Measurements from ENCODE around the gene TBC1D26.
"Not testable (repeated sequence)": the region's sequence is repeated elsewhere in the genome, so short reads cannot be mapped to it uniquely, and the experiment has no call there.

TBC1D26 gene

DNA sequence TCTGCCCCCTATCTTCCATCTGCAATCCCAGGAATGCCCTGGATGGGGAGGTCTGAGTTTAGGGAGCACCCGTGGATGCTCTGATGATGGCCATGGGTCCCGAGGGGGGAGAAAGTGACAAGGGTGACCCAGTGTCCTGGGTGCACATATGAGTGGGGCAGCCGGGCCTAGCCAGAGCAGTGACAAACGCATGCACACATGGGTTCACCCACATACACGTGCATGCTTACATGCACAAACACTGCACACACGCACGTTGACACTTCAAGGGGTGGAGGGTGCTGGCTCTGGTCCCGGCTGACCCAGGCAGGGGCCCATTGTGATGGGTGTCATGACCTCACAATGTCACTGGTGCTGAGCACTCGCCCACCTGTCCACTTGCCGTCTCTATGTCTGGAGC is at the start of gene TBC1D26:
TSS of gene TBC1D26 (plus strand) at position 384 of the 400 bp plus-strand sequence. CDS start 3,066 bp downstream, outside the sequence.
- DNase-seq (ENCODE audit: low read depth in 4 of 4, low spot score in 1 of 4), result not testable (repeated sequence)

- DNase-seq (ENCODE audit: low read depth in 4 of 4, low spot score in 1 of 4), result not testable (repeated sequence)
Measured at GRCh38 chr17:15683135-15683534, 48.9 kb upstream of the TBC1D26 start.

DNA sequence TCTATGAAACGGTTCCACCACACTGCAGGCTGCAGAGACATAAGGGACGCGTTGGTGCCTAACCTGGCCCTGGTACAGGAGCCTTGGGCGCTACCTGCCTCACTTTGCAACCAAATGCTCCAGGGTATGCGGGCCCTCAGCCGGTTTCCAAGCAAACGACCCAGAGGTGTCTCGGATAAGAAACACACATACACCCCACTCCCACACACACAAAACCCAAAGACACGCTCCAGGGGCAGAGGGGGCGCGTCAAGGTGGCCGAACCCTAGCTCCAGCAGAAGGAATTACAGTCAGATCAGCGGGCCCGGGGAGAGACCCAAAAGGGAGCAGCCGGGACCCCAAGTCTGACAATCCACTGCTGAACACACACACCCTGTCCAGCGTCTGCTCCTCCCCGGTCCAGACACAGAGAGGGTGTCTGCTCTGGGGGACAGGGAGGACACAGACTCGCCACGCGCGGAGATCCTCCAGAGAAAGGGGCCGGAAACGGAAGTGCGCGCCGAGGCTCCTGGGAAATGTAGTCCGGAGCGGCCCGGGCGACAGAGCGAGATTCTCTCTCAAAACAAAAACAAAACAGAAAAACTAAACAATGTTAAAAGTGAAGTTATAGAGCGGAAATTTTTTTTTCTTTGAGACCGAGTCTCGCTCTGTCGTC is 48.1 kb upstream of the TBC1D26 start, which contains the start of gene TRIM16:
TSS of gene TRIM16 (minus strand) at position 488 of the 655 bp plus-strand sequence. CDS start 32,702 bp downstream, outside the sequence.
- DNase-seq (ENCODE audit: low read depth in 4 of 4, low spot score in 1 of 4), result peak; percentile 54 to 74 (median 62)

GRCh38 chr17:15687494-15687893 is 44.6 kb upstream of the TBC1D26 start:
- not testable (repeated sequence) for DNase-seq (ENCODE audit: low read depth in 4 of 4, low spot score in 1 of 4)

- DNase-seq (ENCODE audit: low read depth in 4 of 4, low spot score in 1 of 4), result not testable (repeated sequence)
Measured at GRCh38 chr17:15698967-15699366, 33.1 kb upstream of the TBC1D26 start.

DNA sequence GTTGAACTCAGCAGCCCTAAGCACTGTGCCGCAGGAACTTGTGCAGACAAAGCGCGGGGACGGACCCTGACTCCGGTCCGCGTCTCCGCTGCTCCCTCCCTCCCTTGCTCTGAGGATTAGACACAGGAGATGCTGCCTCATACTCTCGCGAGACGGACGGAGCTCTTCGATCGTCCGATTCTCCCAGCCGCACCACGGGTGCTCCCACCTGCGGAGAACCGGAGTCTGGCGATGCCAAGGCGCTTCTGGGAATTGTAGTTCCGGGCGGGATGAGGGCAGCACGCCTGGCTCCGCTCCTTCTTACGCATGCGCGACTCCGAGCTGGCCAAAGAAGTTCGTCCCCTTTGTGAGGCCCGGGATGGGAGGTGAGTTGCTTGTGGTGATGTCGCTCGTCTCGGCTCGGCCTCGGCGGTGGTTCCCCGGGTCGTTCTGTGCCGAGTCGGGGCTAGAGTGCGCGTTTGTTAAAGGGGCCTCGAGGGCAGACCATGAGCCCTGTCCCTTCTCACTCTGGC is 32.6 kb upstream of the TBC1D26 start, which contains the start of gene ZNF286A:
TSS of gene ZNF286A (plus strand) at position 340 of the 512 bp plus-strand sequence. CDS start 578 bp downstream, outside the sequence.
- DNase-seq (ENCODE audit: low read depth in 4 of 4, low spot score in 1 of 4), result peak; percentile 78 to 97 (median 96)

- DNase-seq (ENCODE audit: low read depth in 4 of 4, low spot score in 1 of 4), result not testable (repeated sequence)
Measured at GRCh38 chr17:15699937-15700336, 32.1 kb upstream of the TBC1D26 start.

DNA sequence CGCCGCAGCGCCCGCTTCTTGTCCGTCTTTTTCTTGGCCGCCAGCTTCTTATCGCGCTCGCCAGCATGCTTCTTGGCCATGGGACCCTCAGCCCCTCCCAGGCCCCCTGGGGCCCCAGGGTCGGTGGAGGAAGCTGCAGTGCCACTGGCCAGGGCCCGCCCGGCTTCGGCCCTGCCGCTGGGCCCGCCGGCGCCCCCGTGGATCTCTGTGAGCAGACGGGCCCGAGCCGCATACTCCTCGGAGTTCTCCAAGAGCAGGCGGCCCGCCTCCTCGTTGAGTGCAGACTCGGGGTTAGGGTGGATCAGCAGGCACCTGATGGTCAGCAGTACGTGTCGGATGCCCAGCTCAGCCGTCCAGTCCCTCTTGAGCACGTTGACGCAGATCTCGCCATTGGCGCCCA is 27.8 kb upstream of the TBC1D26 start:
- DNase-seq (ENCODE audit: low read depth in 4 of 4, low spot score in 1 of 4), result not testable (repeated sequence)

DNA sequence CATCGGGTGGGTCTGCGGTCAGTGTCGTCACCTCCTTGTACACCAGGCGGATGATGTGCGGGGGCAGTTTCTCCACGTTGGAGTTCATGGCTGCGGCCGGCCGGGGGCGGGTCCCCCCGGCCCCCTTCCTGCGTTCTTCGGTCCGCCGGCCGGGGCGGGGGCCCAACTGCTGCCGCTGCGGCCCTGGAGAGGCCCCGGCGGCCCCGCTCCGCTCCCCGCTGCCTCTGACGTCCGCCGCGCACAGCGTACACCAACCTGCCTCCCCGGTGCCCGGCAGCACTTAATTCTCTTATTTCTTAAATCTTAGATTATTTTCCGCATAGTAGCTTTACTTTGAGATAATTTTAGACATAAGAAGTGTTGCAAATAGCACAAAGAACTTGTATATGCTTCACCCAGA is 27.3 kb upstream of the TBC1D26 start:
- DNase-seq (ENCODE audit: low read depth in 4 of 4, low spot score in 1 of 4), result not testable (repeated sequence)

- DNase-seq (ENCODE audit: low read depth in 4 of 4, low spot score in 1 of 4), result not testable (repeated sequence)
Measured at GRCh38 chr17:15708879-15709278, 23.2 kb upstream of the TBC1D26 start.

DNA sequence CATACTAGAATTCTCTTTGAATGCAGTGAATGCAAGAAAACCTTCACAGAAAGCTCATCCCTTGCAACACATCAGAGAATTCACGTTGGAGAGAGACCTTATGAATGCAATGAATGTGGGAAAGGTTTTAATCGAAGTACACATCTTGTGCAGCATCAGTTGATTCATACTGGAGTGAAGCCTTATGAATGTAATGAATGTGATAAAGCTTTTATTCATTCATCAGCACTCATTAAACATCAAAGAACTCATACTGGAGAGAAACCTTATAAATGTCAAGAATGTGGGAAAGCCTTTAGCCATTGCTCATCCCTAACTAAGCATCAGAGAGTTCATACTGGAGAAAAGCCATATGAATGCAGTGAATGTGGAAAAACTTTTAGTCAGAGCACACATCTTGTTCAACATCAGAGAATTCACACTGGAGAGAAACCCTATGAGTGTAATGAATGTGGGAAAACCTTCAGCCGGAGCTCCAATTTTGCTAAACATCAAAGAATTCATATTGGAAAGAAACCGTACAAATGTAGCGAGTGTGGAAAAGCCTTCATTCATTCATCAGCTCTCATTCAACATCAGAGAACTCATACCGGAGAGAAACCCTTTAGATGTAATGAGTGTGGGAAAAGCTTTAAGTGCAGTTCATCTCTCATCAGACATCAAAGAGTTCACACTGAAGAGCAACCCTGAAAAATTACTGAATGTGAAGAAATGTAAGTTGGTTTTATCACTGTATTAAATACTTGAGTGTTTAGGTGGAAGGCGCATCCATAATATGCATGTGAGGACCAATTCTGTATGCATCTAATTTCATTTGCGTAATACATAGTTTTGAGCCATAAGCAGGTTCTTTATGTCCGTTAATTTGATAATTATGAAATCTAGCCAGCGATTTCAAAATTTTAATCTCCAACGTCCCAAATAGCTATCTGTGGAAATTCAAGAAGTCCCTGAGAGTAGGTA is 15.2 kb upstream of the TBC1D26 start:
- DNase-seq (ENCODE audit: low read depth in 4 of 4, low spot score in 1 of 4), result not testable (repeated sequence)

GRCh38 chr17:15730535-15730934 is 1.5 kb upstream of the TBC1D26 start:
- not testable (repeated sequence) for DNase-seq (ENCODE audit: low read depth in 4 of 4, low spot score in 1 of 4)

DNA sequence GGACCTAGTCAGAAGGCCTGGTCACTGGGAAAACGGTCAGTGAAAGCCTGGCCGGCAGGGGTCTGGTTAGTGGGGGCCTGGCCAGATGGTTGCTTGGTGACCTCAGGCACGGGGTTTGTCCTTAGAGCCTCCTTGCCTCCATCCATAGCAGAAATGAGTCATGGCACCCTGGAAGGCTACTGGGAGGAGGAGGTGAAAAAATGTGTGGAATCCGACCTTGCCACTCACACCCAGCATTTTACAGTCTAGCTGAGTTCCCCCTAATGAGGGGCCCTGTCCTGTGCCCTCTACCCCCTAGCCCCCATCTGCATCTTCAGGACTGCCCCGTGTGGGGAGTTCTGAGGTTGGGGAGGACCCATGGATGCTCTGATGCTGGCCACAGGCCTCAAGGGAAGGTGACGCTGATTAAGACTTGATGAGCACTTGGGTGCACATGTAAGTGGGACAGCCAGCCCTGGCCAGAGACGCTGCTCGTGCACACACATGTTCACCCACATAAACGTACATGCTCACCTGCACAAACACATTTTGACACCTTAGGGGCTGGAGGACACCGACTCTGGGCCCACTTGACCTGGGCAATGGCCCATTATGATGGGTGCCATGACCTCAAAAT is 1.2 kb downstream of the TBC1D26 start:
- DNase-seq (ENCODE audit: low read depth in 4 of 4, low spot score in 1 of 4), result not testable (repeated sequence)

- DNase-seq (ENCODE audit: low read depth in 4 of 4, low spot score in 1 of 4), result not testable (repeated sequence)
Measured at GRCh38 chr17:15736578-15736977, 4.5 kb downstream of the TBC1D26 start.

DNA sequence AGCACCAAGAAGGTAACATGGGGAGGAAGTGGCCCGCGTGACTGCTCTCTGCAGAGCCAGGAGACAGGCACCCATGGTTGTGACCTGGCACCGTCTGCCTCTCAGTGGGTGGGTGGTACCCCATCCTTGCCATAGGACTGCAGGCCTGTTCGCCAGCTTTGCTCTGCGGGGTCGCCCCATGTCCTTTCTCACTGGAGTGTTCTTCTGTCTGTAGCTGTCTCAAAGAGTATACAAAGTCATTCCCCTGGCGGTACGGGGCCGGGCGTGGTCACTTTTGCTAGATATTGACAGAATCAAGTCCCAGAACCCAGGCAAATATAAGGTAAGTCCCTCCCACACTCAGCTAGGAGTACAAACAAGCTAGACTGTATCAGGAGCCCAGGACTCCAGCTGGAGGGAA is 6.0 kb downstream of the TBC1D26 start:
- DNase-seq (ENCODE audit: low read depth in 4 of 4, low spot score in 1 of 4), result no peak

DNA sequence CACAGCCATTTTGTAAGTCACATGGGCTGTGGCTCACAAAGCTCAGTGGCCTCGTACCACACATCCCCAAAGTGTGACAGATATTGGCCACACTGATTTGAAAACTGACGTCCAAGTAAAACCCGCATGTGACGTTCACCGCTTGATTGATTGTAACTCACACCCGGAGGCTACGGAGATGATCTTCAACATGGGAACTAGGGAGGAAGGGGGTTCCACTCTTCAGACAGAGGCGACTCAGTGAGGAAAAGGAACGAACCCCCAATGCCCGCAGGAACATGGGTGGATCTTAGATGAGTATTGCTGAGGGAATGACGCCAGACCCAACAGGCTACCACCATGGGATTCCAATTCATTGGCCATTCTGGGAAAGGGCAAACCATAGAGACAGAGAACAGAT is 7.2 kb downstream of the TBC1D26 start:
- not testable (repeated sequence) for DNase-seq (ENCODE audit: low read depth in 4 of 4, low spot score in 1 of 4)

DNA sequence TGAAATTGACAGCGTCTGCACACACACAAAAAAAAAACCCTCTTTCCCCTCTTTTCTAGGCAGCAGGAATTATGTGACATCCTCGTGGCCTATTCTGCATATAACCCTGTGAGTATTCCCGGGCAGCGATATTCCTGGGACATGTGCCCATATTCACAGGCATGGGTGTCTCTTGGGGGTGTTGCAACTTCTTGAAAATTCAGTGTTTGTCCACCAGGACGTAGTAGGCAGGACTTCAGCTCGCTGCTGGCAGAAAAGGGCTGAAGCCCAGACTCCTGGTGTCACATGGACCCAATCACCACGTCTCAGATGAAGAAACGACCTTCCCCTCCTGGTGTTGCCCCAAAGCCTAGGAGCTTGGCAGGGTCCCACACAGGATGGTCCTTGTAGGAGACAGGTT is 8.0 kb downstream of the TBC1D26 start:
- not testable (repeated sequence) for DNase-seq (ENCODE audit: low read depth in 4 of 4, low spot score in 1 of 4)

- DNase-seq (ENCODE audit: low read depth in 4 of 4, low spot score in 1 of 4), result no peak
Measured at GRCh38 chr17:15740570-15741120, 8.6 kb downstream of the TBC1D26 start.

- no peak for DNase-seq (ENCODE audit: low read depth in 4 of 4, low spot score in 1 of 4)
Measured at GRCh38 chr17:15741624-15742023, 9.5 kb downstream of the TBC1D26 start.

- DNase-seq (ENCODE audit: low read depth in 4 of 4, low spot score in 1 of 4), result no peak
Measured at GRCh38 chr17:15742051-15742795, 10.1 kb downstream of the TBC1D26 start.

Measured in stimulated activated CD4-positive, alpha-beta T cell treated with anti-CD3 and anti-CD28 coated beads, Interleukin-1b, Interleukin-23, amount 100 ng/mL, for 24 hours (primary cell).